HEK293 (cell line): ENCODE data around the gene OR1J1.

ENCODE experiments used
- CTCF ChIA-PET: fragments of 350-600 bp; formaldehyde crosslinking; extraction: SDS; loops from one replicate; lab custom pipeline; 2021; ENCODE audit warnings: antibody characterized with exemption; lab: Yijun Ruan, JAX
- POLR2A ChIA-PET: fragments of 300-600 bp; formaldehyde crosslinking; extraction: SDS; loops from one replicate; lab custom pipeline; 2020; ENCODE audit warnings: antibody characterized with exemption, inconsistent platforms; lab: Yijun Ruan, JAX
- H3K27ac ChIP-seq: fragments of 200-500 bp; sonication (Bioruptor generic); 2 replicates; pipeline ENCODE4 v1.5.1; 2014; ENCODE audit warnings: low read depth, low read length, control low read depth, inconsistent platforms; ENCODE audit errors: extremely low read depth
- H3K36me3 ChIP-seq, 2 experiments: fragments of 200-500 bp in 1 of 2; sonication (Bioruptor generic) in 1 of 2; 1 replicate in 1 of 2; 2 replicates in 1 of 2; pipeline ENCODE4 v1.5.1; 2014 to 2017; ENCODE audit warnings: inconsistent platforms in 2 of 2, low read length in 2 of 2; ENCODE audit not compliant: control insufficient read depth in 2 of 2, insufficient read depth in 1 of 2
- H3K4me1 ChIP-seq: fragments of 200-500 bp; sonication (Bioruptor generic); 2 replicates; pipeline ENCODE4 v1.5.1; 2014; ENCODE audit warnings: mild to moderate bottlenecking, low read length, inconsistent platforms; ENCODE audit not compliant: control insufficient read depth, insufficient read depth
- H3K4me3 ChIP-seq: 2 replicates; pipeline ENCODE4 v1.5.1; 2011; ENCODE audit warnings: low read depth, mild to moderate bottlenecking, control low read depth, low read length, moderate library complexity
- H3K9me3 ChIP-seq: fragments of 200-500 bp; sonication (Bioruptor generic); 2 replicates; pipeline ENCODE4 v1.5.1; 2014; ENCODE audit warnings: low read depth, low read length, inconsistent platforms; ENCODE audit not compliant: control insufficient read depth, insufficient read depth
- AEBP2 ChIP-seq: fragments of 450-650 bp; formaldehyde crosslinking; IDR thresholded peaks from 2 replicates; pipeline ENCODE4 v1.5.1; 2016; ENCODE audit warnings: missing biosample characterization, missing genetic modification characterization, borderline replicate concordance
- ATF2 ChIP-seq: fragments of 450-650 bp; formaldehyde crosslinking; IDR thresholded peaks from 2 replicates; pipeline ENCODE4 v1.5.1; 2016; ENCODE audit warnings: missing biosample characterization, missing genetic modification characterization, low read depth
- HOXA7 ChIP-seq: sonication (generic); formaldehyde crosslinking; IDR thresholded peaks from 2 replicates; pipeline ENCODE4 v1.8.1; 2022; ENCODE audit warnings: missing genetic modification reagents, borderline replicate concordance
- HOXD13 ChIP-seq: sonication (generic); formaldehyde crosslinking; IDR thresholded peaks from 2 replicates; pipeline ENCODE4 v1.8.0; 2022; ENCODE audit warnings: missing genetic modification reagents, borderline replicate concordance
- KLF10 ChIP-seq: fragments of 450-650 bp; IDR thresholded peaks from 2 replicates; pipeline ENCODE4 v1.5.1; 2018; ENCODE audit warnings: missing biosample characterization, mild to moderate bottlenecking, missing genetic modification characterization
- KLF17 ChIP-seq: fragments of 450-650 bp; formaldehyde crosslinking; IDR thresholded peaks from 2 replicates; pipeline ENCODE4 v1.5.1; 2016; ENCODE audit warnings: missing biosample characterization, missing genetic modification characterization
- MYNN ChIP-seq: fragments of 450-650 bp; formaldehyde crosslinking; IDR thresholded peaks from 2 replicates; pipeline ENCODE4 v1.5.1; 2016; ENCODE audit warnings: missing biosample characterization, missing genetic modification characterization, borderline replicate concordance
- SCRT2 ChIP-seq: fragments of 450-650 bp; formaldehyde crosslinking; IDR thresholded peaks from 2 replicates; pipeline ENCODE4 v1.5.1; 2016; ENCODE audit warnings: missing biosample characterization, missing genetic modification characterization
- SP2 ChIP-seq: fragments of 450-650 bp; formaldehyde crosslinking; IDR thresholded peaks from 2 replicates; pipeline ENCODE4 v1.5.1; 2016; ENCODE audit warnings: missing biosample characterization, missing genetic modification characterization
- WT1 ChIP-seq: fragments of 450-650 bp; formaldehyde crosslinking; IDR thresholded peaks from 2 replicates; pipeline ENCODE4 v1.5.1; 2016; ENCODE audit warnings: missing biosample characterization, missing genetic modification characterization
- ZBTB6 ChIP-seq: fragments of 450-650 bp; formaldehyde crosslinking; IDR thresholded peaks from 2 replicates; pipeline ENCODE4 v1.5.1; 2017; ENCODE audit warnings: missing biosample characterization, missing genetic modification characterization
- ZFHX2 ChIP-seq: fragments of 450-650 bp; formaldehyde crosslinking; conservative IDR thresholded peaks from 2 replicates; pipeline ENCODE4 v1.5.1; 2016; ENCODE audit warnings: missing biosample characterization, missing genetic modification characterization
- ZFP3 ChIP-seq: fragments of 450-650 bp; formaldehyde crosslinking; IDR thresholded peaks from 2 replicates; pipeline ENCODE4 v1.5.1; 2016; ENCODE audit warnings: low read depth, missing biosample characterization, missing genetic modification characterization
- ZNF10 ChIP-seq: fragments of 450-650 bp; formaldehyde crosslinking; IDR thresholded peaks from 2 replicates; pipeline ENCODE4 v1.5.1; 2017; ENCODE audit warnings: missing biosample characterization, missing genetic modification characterization
- ZNF112 ChIP-seq: fragments of 450-650 bp; formaldehyde crosslinking; IDR thresholded peaks from 2 replicates; pipeline ENCODE4 v1.5.0; 2017; ENCODE audit warnings: missing biosample characterization, missing genetic modification characterization
- ZNF16 ChIP-seq: fragments of 450-650 bp; formaldehyde crosslinking; IDR thresholded peaks from 2 replicates; pipeline ENCODE4 v1.5.1; 2016; ENCODE audit warnings: low read depth, missing biosample characterization, missing genetic modification characterization
- ZNF175 ChIP-seq: fragments of 450-650 bp; formaldehyde crosslinking; IDR thresholded peaks from 2 replicates; pipeline ENCODE4 v1.5.1; 2016; ENCODE audit warnings: missing biosample characterization, missing genetic modification characterization
- ZNF302 ChIP-seq: fragments of 450-650 bp; formaldehyde crosslinking; IDR thresholded peaks from 2 replicates; pipeline ENCODE4 v1.5.1; 2016; ENCODE audit warnings: missing biosample characterization, missing genetic modification characterization, low read depth
- ZNF571 ChIP-seq: fragments of 450-650 bp; formaldehyde crosslinking; IDR thresholded peaks from 2 replicates; pipeline ENCODE4 v1.5.0; 2017; ENCODE audit warnings: missing biosample characterization, missing genetic modification characterization
- ZNF629 ChIP-seq: fragments of 450-650 bp; formaldehyde crosslinking; IDR thresholded peaks from 2 replicates; pipeline ENCODE4 v1.5.1; 2017; ENCODE audit warnings: missing biosample characterization, missing genetic modification characterization
- ZNF664 ChIP-seq: fragments of 450-650 bp; formaldehyde crosslinking; IDR thresholded peaks from 2 replicates; pipeline ENCODE4 v1.5.1; 2016; ENCODE audit warnings: missing biosample characterization, missing genetic modification characterization
- ZNF670 ChIP-seq: fragments of 450-650 bp; formaldehyde crosslinking; IDR thresholded peaks from 2 replicates; pipeline ENCODE4 v1.5.1; 2016; ENCODE audit warnings: missing biosample characterization, missing genetic modification characterization, low read depth
- ZNF692 ChIP-seq: fragments of 450-650 bp; formaldehyde crosslinking; IDR thresholded peaks from 2 replicates; pipeline ENCODE4 v1.5.1; 2016; ENCODE audit warnings: missing biosample characterization, missing genetic modification characterization
- ZNF776 ChIP-seq: fragments of 450-650 bp; formaldehyde crosslinking; IDR thresholded peaks from 2 replicates; pipeline ENCODE4 v1.5.0; 2017; ENCODE audit warnings: missing biosample characterization, missing genetic modification characterization, borderline replicate concordance
- ZNF792 ChIP-seq: fragments of 450-650 bp; formaldehyde crosslinking; IDR thresholded peaks from 2 replicates; pipeline ENCODE4 v1.5.1; 2016; ENCODE audit warnings: missing biosample characterization, missing genetic modification characterization
- ZNF843 ChIP-seq: fragments of 450-650 bp; formaldehyde crosslinking; IDR thresholded peaks from 2 replicates; pipeline ENCODE4 v1.5.1; 2016; ENCODE audit warnings: missing biosample characterization, missing genetic modification characterization
- ZSCAN4 ChIP-seq: fragments of 450-650 bp; formaldehyde crosslinking; IDR thresholded peaks from 2 replicates; pipeline ENCODE4 v1.5.1; 2017; ENCODE audit warnings: missing biosample characterization, missing genetic modification characterization

The OR1J1 gene

GRCh38 chr9:122518841-122519240, 41.1 kb upstream of the OR1J1 start, which contains the start of gene OR1J4 (continued):
- TF ChIP-seq ZNF302 (tag by site-specific recombination), result no peak
- TF ChIP-seq ZFP3 (tag by site-specific recombination), result no peak
- TF ChIP-seq SP2 (tag by site-specific recombination), result no peak
- no peak for TF ChIP-seq ZNF670
- TF ChIP-seq ZNF16, result no peak
- TF ChIP-seq ATF2 (tag by site-specific recombination), result no peak
- TF ChIP-seq, all 188 proteins: peak for 0

GRCh38 chr9:122518226-122518625, 40.5 kb upstream of the OR1J1 start:
- H3K36me3 ChIP-seq, result no peaks in the 10 kb centered on the region
- H3K4me3 ChIP-seq, result no peak overlapping the region
- no peaks in the 10 kb centered on the region for H3K9me3 ChIP-seq
- ChIA-PET POLR2A (no interaction called here), CTCF (interaction anchor here (1.4 kb wide), 1 partner anchor 395 kb away, joined by 3 read pairs; no protein-coding TSS in a partner anchor)
- no peaks in the 10 kb centered on the region for H3K4me1 ChIP-seq
- TF ChIP-seq KLF10 (tag by site-specific recombination), result no peak
- TF ChIP-seq ZNF175 (tag by site-specific recombination), result no peak
- TF ChIP-seq ZNF571, result no peak
- no peak overlapping the region for H3K27ac ChIP-seq

- Histone ChIP-seq H3K4me3 (no peak within 1 kb of the TSS), H3K27ac (no peak within 1 kb of the TSS), H3K4me1 (no peaks in the 10 kb centered on the region), H3K9me3 (no peaks in the 10 kb centered on the region), H3K36me3 (no peaks in the 10 kb centered on the region)
- ChIA-PET POLR2A (no interaction called here), CTCF (interaction anchor here (0.9 kb wide), 1 partner anchor 12 kb away, joined by 3 read pairs; no protein-coding TSS in a partner anchor)
- no peak for TF ChIP-seq ZNF175 (tag by site-specific recombination)
- TF ChIP-seq ZNF112, result no peak
- TF ChIP-seq ZNF792 (tag by site-specific recombination), result no peak
- no peak for TF ChIP-seq ZSCAN4 (tag by site-specific recombination)
- no peak for TF ChIP-seq AEBP2 (tag by site-specific recombination)
- no peak for TF ChIP-seq MYNN (tag by site-specific recombination)
- TF ChIP-seq ZNF843 (tag by site-specific recombination), result no peak
- no peak for TF ChIP-seq ZNF10 (tag by site-specific recombination)
- TF ChIP-seq HOXD13 (CRISPR knock-in tag), result no peak
- no peak for TF ChIP-seq ZNF664 (tag by site-specific recombination)
- TF ChIP-seq ZNF776, result no peak
- no peak for TF ChIP-seq ZFHX2 (tag by site-specific recombination)
- TF ChIP-seq HOXA7, result no peak
- TF ChIP-seq ZBTB6, result no peak
- TF ChIP-seq KLF17 (tag by site-specific recombination), result no peak
- no peak for TF ChIP-seq ZNF692 (tag by site-specific recombination)
- no peak for TF ChIP-seq WT1 (tag by site-specific recombination)
- no peak for TF ChIP-seq SCRT2
- no peak for TF ChIP-seq ZNF629 (tag by site-specific recombination)
Measured at GRCh38 chr9:122510502-122510901, 32.8 kb upstream of the OR1J1 start, which contains the start of gene OR1J2. Gene OR1J2 (plus strand): TSS chr9:122510802. CDS start chr9:122510802, 0 bp downstream.
